Measurements from ENCODE around the gene ACCSL. TPM values are rescaled to one million over a fixed set of nuclear protein-coding genes. Genes with fewer than 3 reads are reported as not detected.

The ACCSL gene
- total RNA-seq, 1 experiment from 2014 or later: not detected

DNA sequence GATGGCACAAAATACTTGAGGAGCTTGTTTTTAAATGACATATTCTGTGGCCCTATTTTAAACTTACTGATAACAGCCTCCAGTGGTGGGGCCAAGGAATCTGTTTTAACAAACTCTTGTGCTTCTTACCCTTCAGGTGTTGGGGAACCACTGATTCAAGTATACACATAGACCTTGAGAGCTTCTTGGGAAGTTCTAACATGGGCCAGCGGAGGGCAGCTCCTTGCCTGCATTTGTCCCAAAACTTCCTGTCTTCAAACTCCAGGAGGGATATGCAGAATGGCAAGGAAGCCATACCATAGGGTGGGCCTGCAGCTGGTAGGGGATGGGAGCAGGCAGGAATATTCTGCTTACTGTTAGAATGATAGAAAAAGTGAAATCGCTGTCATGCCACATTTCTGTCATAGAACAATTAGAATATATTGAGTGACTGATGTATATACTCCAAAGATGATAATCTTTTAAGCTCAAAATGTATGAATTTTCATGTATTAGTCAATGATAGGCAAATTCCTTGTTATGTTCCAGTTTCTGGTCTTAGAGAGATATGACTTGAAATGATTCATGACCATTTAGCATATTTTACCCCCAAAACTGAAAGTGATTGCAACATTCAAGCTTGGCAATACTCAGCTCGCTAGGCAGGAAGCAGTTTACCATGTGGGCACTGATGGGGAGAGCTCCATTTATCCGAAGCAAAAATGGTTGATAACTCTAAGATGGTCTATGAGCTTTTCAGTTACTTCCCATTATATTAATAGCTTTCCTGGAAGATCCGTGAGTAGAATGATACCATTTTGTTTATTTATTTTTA lies 56.9 kb downstream of the ACCSL start:
- CTCF ChIA-PET: interaction anchor here (0.5 to 2.2 kb wide), 2 partner anchors 9 to 1986 kb away, joined by 3 to 7 read pairs; partner anchors contain the start of gene EXT2
- H3K9me3 Mint-ChIP-seq (ENCODE audit: low read depth, unreplicated experiment): no peaks in the 10 kb centered on the region
- intact Hi-C loops (cut with micrococcal nuclease; ENCODE audit: unreplicated experiment): no loop called here
- TF ChIP-seq, protein P1, sequence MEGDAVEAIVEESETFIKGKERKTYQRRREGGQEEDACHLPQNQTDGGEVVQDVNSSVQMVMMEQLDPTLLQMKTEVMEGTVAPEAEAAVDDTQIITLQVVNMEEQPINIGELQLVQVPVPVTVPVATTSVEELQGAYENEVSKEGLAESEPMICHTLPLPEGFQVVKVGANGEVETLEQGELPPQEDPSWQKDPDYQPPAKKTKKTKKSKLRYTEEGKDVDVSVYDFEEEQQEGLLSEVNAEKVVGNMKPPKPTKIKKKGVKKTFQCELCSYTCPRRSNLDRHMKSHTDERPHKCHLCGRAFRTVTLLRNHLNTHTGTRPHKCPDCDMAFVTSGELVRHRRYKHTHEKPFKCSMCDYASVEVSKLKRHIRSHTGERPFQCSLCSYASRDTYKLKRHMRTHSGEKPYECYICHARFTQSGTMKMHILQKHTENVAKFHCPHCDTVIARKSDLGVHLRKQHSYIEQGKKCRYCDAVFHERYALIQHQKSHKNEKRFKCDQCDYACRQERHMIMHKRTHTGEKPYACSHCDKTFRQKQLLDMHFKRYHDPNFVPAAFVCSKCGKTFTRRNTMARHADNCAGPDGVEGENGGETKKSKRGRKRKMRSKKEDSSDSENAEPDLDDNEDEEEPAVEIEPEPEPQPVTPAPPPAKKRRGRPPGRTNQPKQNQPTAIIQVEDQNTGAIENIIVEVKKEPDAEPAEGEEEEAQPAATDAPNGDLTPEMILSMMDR (IDR thresholded peaks at IDR 0.05; ENCODE audit: unreplicated experiment): no peak
- no peak for DNase-seq
- no TSS peak for BruUV-seq (replicated peaks)
- no peak overlapping the region for H3K27ac Mint-ChIP-seq (ENCODE audit: unreplicated experiment)
- H3K36me3 Mint-ChIP-seq (ENCODE audit: insufficient read depth, unreplicated experiment): no peaks in the 10 kb centered on the region
- no peaks in the 10 kb centered on the region for H3K27me3 Mint-ChIP-seq (ENCODE audit: unreplicated experiment)
- no peaks in the 10 kb centered on the region for H3K4me1 Mint-ChIP-seq (ENCODE audit: low read depth, unreplicated experiment)
- no peak overlapping the region for H3K4me3 Mint-ChIP-seq (ENCODE audit: low read depth, unreplicated experiment)

DNA sequence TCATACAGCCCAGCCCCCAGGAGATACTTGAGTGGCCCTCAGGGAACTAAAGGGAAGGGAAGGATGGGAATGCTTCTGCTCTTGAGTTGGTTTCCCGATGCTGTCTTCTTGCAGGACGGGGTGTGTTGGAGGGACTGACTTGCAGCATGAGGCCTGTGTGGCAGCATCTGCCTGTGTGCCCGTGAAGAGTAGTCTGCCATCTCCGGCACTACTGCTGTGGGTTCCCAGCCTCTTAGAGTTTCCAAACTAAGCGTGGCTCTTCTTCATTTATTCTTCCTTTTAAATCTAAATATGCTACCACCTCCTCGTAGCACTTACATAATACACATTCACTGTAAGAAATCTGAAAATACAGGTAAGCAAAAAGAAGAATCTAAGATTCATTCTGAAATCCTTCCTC lies 60.5 kb downstream of the ACCSL start:
- CTCF ChIA-PET: no interaction called here

More for the DNA sequence above, 60.5 kb downstream of the ACCSL start:
- H3K27ac Mint-ChIP-seq (ENCODE audit: unreplicated experiment): no peak overlapping the region
- no peaks in the 10 kb centered on the region for H3K27me3 Mint-ChIP-seq (ENCODE audit: unreplicated experiment)
- H3K4me1 Mint-ChIP-seq (ENCODE audit: low read depth, unreplicated experiment): peaks cover 6% of the 10 kb centered on the region
- BruUV-seq (replicated peaks): no TSS peak
- no peaks in the 10 kb centered on the region for H3K9me3 Mint-ChIP-seq (ENCODE audit: low read depth, unreplicated experiment)
- TF ChIP-seq, protein P1 (IDR thresholded peaks at IDR 0.05; ENCODE audit: unreplicated experiment): no peak
- no peak overlapping the region for H3K4me3 Mint-ChIP-seq (ENCODE audit: low read depth, unreplicated experiment)
- intact Hi-C loops (cut with micrococcal nuclease; ENCODE audit: unreplicated experiment): no loop called here
- DNase-seq: no peak
- no peaks in the 10 kb centered on the region for H3K36me3 Mint-ChIP-seq (ENCODE audit: insufficient read depth, unreplicated experiment)

Other genes starting within 250 kb of the ACCSL start
- gene ALKBH3, start 167.2 kb upstream of the ACCSL start, total RNA-seq (2022): 19.1 and 32.0 TPM in 2 replicates
- gene C11orf96, start 105.3 kb upstream of the ACCSL start, total RNA-seq (2022): 0.38 TPM in 1 of 2 replicates, not detected in the other
- gene ACCS, start 18.3 kb downstream of the ACCSL start, total RNA-seq (2022): 17.9 and 19.6 TPM in 2 replicates
- 56.9 and 67.3 TPM in 2 replicates for gene EXT2, start 47.7 kb downstream of the ACCSL start, total RNA-seq (2022)

All from Calu3 (cell line).